Liver (tissue), 9 donors: ENCODE measurements around the gene CAPN2. TPM values are rescaled to one million over a fixed set of nuclear protein-coding genes. Genes with fewer than 3 reads are reported as not detected.

Experiments
- DNase-seq: peaks from one replicate; pipeline ENCODE4 v3.0.0-alpha.2; 2017; ENCODE audit warnings: low spot score
- H3K27ac ChIP-seq, 2 donors: one replicate each; pipeline ENCODE4 v1.7.0; 2013; ENCODE audit warnings: inconsistent platforms in 2 of 2, low read length in 2 of 2, control low read depth in 1 of 2, low read depth in 1 of 2, mild to moderate bottlenecking in 1 of 2
- H3K27me3 ChIP-seq, 4 donors: one replicate each; pipeline versions ENCODE4 v1.6.1 to v1.7.0; 2013; ENCODE audit warnings: low read length in 3 of 4, inconsistent platforms in 1 of 4, mild to moderate bottlenecking in 1 of 4, moderate library complexity in 1 of 4; ENCODE audit not compliant: control insufficient read depth in 4 of 4, insufficient read depth in 4 of 4
- H3K36me3 ChIP-seq, 4 donors: one replicate each; pipeline versions ENCODE4 v1.6.1 to v1.7.0; 2013; ENCODE audit warnings: low read length in 3 of 4, mild to moderate bottlenecking in 3 of 4, low read depth in 1 of 4, moderate library complexity in 1 of 4; ENCODE audit not compliant: control insufficient read depth in 4 of 4, insufficient read depth in 3 of 4
- H3K4me1 ChIP-seq, 4 donors: one replicate each; pipeline versions ENCODE4 v1.6.1 to v1.7.0; 2013; ENCODE audit warnings: low read length in 3 of 4, mild to moderate bottlenecking in 3 of 4, moderate library complexity in 1 of 4; ENCODE audit not compliant: control insufficient read depth in 4 of 4, insufficient read depth in 4 of 4
- H3K4me3 ChIP-seq, 3 donors: one replicate each; pipeline versions ENCODE4 v1.6.1 to v1.7.0; 2013; ENCODE audit warnings: low read length in 3 of 3, control low read depth in 1 of 3, low read depth in 1 of 3, mild to moderate bottlenecking in 1 of 3
- H3K9ac ChIP-seq, 2 donors: one replicate each; pipeline ENCODE4 v1.7.0; 2013; ENCODE audit warnings: low read length in 2 of 2, mild to moderate bottlenecking in 2 of 2, moderate library complexity in 2 of 2, control low read depth in 1 of 2, low read depth in 1 of 2
- H3K9me3 ChIP-seq, 4 donors: one replicate each; pipeline versions ENCODE4 v1.6.1 to v1.7.0; 2013; ENCODE audit warnings: low read length in 3 of 4; ENCODE audit not compliant: control insufficient read depth in 4 of 4
- EGR1 ChIP-seq, 2 donors: IDR thresholded peaks; 2 replicates each; pipeline ENCODE4 v1.6.1; 2016 to 2018; ENCODE audit warnings: antibody characterized with exemption in 2 of 2, low read depth in 2 of 2
- FOXA1 ChIP-seq: IDR thresholded peaks from 2 replicates; pipeline ENCODE4 v1.6.1; 2016; ENCODE audit warnings: antibody characterized with exemption
- FOXA2 ChIP-seq: IDR thresholded peaks from 2 replicates; pipeline ENCODE4 v1.6.1; 2016; ENCODE audit warnings: antibody characterized with exemption
- GABPA ChIP-seq, 2 donors: IDR thresholded peaks in 1 of 2; conservative IDR thresholded peaks in 1 of 2; 2 replicates each; pipeline ENCODE4 v1.6.1; 2016; ENCODE audit warnings: antibody characterized with exemption in 2 of 2, mild to moderate bottlenecking in 1 of 2, moderate library complexity in 1 of 2
- HNF4A ChIP-seq, 2 donors: conservative IDR thresholded peaks; 2 replicates each; pipeline ENCODE4 v1.6.1; 2016; ENCODE audit warnings: antibody characterized with exemption in 2 of 2, mild to moderate bottlenecking in 2 of 2
- HNF4G ChIP-seq: IDR thresholded peaks from 2 replicates; pipeline ENCODE4 v1.6.1; 2016; ENCODE audit warnings: antibody characterized with exemption
- JUND ChIP-seq, 2 donors: IDR thresholded peaks; 2 replicates each; pipeline ENCODE4 v1.6.1; 2016; ENCODE audit warnings: antibody characterized with exemption in 2 of 2
- MAX ChIP-seq: IDR thresholded peaks from 2 replicates; pipeline ENCODE4 v1.6.1; 2016; ENCODE audit warnings: antibody characterized with exemption
- NR2F2 ChIP-seq: IDR thresholded peaks from 2 replicates; pipeline ENCODE4 v1.6.1; 2016; ENCODE audit warnings: antibody characterized with exemption
- RAD21 ChIP-seq, 2 donors: IDR thresholded peaks; 2 replicates each; pipeline ENCODE4 v1.6.1; 2016; ENCODE audit warnings: antibody characterized with exemption in 2 of 2, mild to moderate bottlenecking in 2 of 2
- REST ChIP-seq: IDR thresholded peaks from 2 replicates; pipeline ENCODE4 v1.6.1; 2016; ENCODE audit warnings: antibody characterized with exemption, mild to moderate bottlenecking
- RXRA ChIP-seq, 2 donors: IDR thresholded peaks; 2 replicates each; pipeline ENCODE4 v1.6.1; 2017 to 2018; ENCODE audit warnings: antibody characterized with exemption in 2 of 2, mild to moderate bottlenecking in 1 of 2
- SP1 ChIP-seq: IDR thresholded peaks from 2 replicates; pipeline ENCODE4 v1.6.1; 2018; ENCODE audit warnings: antibody characterized with exemption, mild to moderate bottlenecking
- TAF1 ChIP-seq: conservative IDR thresholded peaks from 2 replicates; pipeline ENCODE4 v1.6.1; 2016; ENCODE audit warnings: antibody characterized with exemption, mild to moderate bottlenecking
- YY1 ChIP-seq: IDR thresholded peaks from 2 replicates; pipeline ENCODE4 v1.6.1; 2016; ENCODE audit warnings: antibody characterized with exemption, mild to moderate bottlenecking
- ZBTB33 ChIP-seq: IDR thresholded peaks from 2 replicates; pipeline ENCODE4 v1.6.1; 2016; ENCODE audit warnings: antibody characterized with exemption
- WGBS: extraction: QIAGEN DNeasy Blood & Tissue Kit; methylation state at CpG from one replicate; pipeline ENCODE4 v1.1.7; 2013; 5-methylcytosine and 5-hydroxymethylcytosine counted together
- polyA plus RNA-seq, 2 donors: library from polyadenylated mRNA; stranded (reverse) in 1 of 2; unstranded in 1 of 2; fragments of 200-250 nt in 1 of 2; fragments of >200 nt in 1 of 2; fragmentation: Nextera tagmentation in 1 of 2; extraction: Ambion mirVana in 1 of 2; gene quantifications; one replicate each; pipeline versions ENCODE4 v1.2.1 to v1.2.3, GENCODE V29; 2013 to 2015
- total RNA-seq, 2 donors: library from RNA; depleted of rRNA; stranded (reverse); fragments of >200 nt; gene quantifications; one replicate each; pipeline ENCODE4 v1.2.3, GENCODE V29; 2014
- TF ChIP-seq, protein P1 (sequence below): fragments of 150-350 bp; IDR thresholded peaks from 2 replicates; pipeline ENCODE4 v1.5.1; 2017; ENCODE audit warnings: improper control_type of control experiment, low read depth, low read length; ENCODE audit not compliant: missing input control
- TF ChIP-seq, protein P2 (sequence below): IDR thresholded peaks from 2 replicates; pipeline ENCODE4 v1.6.1; 2016; ENCODE audit warnings: antibody characterized with exemption
- donor health status: healthy.
- donor health status: healthy.
- donor health status: healthy.
- donor health status: healthy.
- donor health status: healthy.

CAPN2 gene
- total and polyA plus RNA-seq, 4 donors = 11.2 to 20.7 (median 15.5) TPM

- Histone ChIP-seq H3K4me3 (no peak overlapping the region), H3K9me3 (no peaks in the 10 kb centered on the region), H3K27me3 (no peaks in the 10 kb centered on the region), H3K36me3 (no peaks in the 10 kb centered on the region), H3K9ac (no peak overlapping the region), H3K4me1 (peaks cover 0 to 2% (median under 1%) of the 10 kb centered on the region in 4 donors), H3K27ac (no peak overlapping the region)
- no peak for DNase-seq
- TF ChIP-seq, protein P1, sequence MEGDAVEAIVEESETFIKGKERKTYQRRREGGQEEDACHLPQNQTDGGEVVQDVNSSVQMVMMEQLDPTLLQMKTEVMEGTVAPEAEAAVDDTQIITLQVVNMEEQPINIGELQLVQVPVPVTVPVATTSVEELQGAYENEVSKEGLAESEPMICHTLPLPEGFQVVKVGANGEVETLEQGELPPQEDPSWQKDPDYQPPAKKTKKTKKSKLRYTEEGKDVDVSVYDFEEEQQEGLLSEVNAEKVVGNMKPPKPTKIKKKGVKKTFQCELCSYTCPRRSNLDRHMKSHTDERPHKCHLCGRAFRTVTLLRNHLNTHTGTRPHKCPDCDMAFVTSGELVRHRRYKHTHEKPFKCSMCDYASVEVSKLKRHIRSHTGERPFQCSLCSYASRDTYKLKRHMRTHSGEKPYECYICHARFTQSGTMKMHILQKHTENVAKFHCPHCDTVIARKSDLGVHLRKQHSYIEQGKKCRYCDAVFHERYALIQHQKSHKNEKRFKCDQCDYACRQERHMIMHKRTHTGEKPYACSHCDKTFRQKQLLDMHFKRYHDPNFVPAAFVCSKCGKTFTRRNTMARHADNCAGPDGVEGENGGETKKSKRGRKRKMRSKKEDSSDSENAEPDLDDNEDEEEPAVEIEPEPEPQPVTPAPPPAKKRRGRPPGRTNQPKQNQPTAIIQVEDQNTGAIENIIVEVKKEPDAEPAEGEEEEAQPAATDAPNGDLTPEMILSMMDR = no peak
- TF ChIP-seq, protein P2, sequence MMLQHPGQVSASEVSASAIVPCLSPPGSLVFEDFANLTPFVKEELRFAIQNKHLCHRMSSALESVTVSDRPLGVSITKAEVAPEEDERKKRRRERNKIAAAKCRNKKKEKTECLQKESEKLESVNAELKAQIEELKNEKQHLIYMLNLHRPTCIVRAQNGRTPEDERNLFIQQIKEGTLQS = no peak
- TF ChIP-seq MAX = no peak
- no peak for TF ChIP-seq JUND (IDR thresholded peaks at IDR 0.05)
- TF ChIP-seq RAD21 (IDR thresholded peaks at IDR 0.05) = no peak
- TF ChIP-seq SP1 = no peak
- no peak for TF ChIP-seq NR2F2
- no peak for TF ChIP-seq HNF4A (conservative IDR thresholded peaks at IDR 0.05)
- TF ChIP-seq REST = no peak
- TF ChIP-seq YY1 = no peak
- no peak for TF ChIP-seq FOXA2
- TF ChIP-seq FOXA1 = no peak
- TF ChIP-seq RXRA (IDR thresholded peaks at IDR 0.05) = no peak
- TF ChIP-seq ZBTB33 = no peak
- TF ChIP-seq EGR1 (IDR thresholded peaks at IDR 0.05; ENCODE audit: low read depth in 2 of 2) = no peak
- TF ChIP-seq TAF1 = no peak
- TF ChIP-seq GABPA (IDR thresholded peaks at IDR 0.05 in 1 of 2, conservative IDR thresholded peaks at IDR 0.05 in 1 of 2) = no peak
- TF ChIP-seq HNF4G = no peak
- WGBS = 82% methylated on average over 9 of the region's 9 CpGs
Measured at GRCh38 chr1:223742856-223743517, 30.6 kb downstream of the CAPN2 start.
